ENCODE data around the gene NAP1L1. TPM values are rescaled to one million over a fixed set of nuclear protein-coding genes. Genes with fewer than 3 reads are reported as not detected.

NAP1L1 gene
- total and polyA plus RNA-seq, 11 donors: 175 to 359 (median 247) TPM

DNA sequence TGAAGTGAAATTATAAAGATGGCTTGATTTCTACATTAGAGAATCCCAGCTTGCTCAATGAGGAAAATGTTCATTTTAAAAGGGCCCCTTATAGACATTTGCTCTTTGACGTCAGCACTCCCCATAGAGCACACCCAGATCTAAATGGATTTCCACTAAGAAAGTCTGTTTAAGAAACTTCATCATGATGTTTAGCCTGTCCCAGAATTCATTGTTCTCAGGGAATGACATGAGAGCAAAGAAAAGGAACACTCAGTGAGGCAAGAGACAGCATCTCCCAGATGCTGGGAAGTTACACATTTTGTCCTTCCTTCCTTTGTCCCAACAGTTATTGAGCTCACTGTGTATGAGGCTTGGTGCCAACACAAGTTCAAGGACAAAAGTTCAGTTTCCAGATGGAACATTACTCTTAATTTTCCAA, 57.8 kb downstream of the NAP1L1 start:
- TF ChIP-seq, protein P1, sequence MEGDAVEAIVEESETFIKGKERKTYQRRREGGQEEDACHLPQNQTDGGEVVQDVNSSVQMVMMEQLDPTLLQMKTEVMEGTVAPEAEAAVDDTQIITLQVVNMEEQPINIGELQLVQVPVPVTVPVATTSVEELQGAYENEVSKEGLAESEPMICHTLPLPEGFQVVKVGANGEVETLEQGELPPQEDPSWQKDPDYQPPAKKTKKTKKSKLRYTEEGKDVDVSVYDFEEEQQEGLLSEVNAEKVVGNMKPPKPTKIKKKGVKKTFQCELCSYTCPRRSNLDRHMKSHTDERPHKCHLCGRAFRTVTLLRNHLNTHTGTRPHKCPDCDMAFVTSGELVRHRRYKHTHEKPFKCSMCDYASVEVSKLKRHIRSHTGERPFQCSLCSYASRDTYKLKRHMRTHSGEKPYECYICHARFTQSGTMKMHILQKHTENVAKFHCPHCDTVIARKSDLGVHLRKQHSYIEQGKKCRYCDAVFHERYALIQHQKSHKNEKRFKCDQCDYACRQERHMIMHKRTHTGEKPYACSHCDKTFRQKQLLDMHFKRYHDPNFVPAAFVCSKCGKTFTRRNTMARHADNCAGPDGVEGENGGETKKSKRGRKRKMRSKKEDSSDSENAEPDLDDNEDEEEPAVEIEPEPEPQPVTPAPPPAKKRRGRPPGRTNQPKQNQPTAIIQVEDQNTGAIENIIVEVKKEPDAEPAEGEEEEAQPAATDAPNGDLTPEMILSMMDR (IDR thresholded peaks at IDR 0.05): no peak
- TF ChIP-seq POLR2A (IDR thresholded peaks at IDR 0.05): no peak
- intact Hi-C loops (cut with DNase I): loop anchor here in 5 of 10 donors (5.0 to 10.0 kb wide), 6 partner anchors 49 to 184 kb away; no protein-coding TSS in a partner anchor

DNA sequence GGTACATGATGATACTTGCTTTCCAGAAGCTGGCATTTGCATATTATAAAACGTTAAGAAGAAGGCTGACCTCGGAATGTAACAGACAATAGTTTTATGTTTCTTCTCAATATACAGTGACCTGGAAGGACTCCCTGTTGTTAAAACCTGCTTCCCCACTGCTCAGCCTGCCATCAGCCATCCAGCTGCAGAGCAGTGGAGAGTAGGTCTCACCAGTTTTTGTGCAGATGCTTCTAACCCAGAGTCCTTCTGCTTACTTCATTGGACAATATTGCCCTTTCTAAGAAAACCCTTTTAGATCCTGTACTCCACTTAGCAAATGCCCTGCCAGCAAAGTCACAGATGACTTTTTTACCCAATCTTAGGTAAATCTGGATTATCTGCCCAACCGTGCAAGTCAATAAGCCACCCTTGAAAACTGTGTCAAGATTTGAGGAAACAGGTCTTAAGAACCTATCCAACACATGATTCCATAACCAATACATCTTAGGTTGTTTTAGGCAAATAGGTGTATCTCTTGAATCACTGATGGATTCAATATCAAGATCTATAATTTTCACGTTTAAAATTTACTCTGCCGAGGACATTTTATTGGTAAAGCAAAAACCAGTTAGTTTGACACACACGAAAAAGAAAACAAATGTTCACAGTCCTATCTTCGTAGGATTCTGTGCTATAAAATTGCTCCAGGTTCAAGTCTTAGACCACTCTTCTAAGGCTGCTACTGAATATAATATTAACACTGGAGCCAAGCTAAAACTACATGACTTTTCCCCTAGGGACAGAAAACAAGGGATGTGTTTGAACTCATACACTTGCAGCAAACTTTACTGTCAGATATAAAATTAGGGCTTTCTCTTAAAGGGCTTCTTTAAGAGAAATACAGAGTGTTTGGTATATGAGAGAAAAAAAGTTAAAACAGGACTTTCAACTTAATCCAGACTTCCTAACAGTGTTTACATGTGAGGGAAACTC, 58.6 kb downstream of the NAP1L1 start:
- Histone ChIP-seq H3K36me3 (peaks cover 0 to 14% (median 0%) of the 10 kb centered on the region in 9 donors), H3K4me3 (no peak overlapping the region), H3K9me3 (no peaks in the 10 kb centered on the region), H3K27ac (peak overlapping the region in 6 of 12 donors; percentile 2 to 48 (median 32)), H3K4me1 (peaks cover 0 to 36% (median 8%) of the 10 kb centered on the region in 12 donors), H3K27me3 (no peaks in the 10 kb centered on the region)
- no peak for ATAC-seq
- no peak for TF ChIP-seq POLR2A (IDR thresholded peaks at IDR 0.05)
- TF ChIP-seq, protein P1 (IDR thresholded peaks at IDR 0.05): no peak
- no peak for DNase-seq
- 74 to 81% (median 79%) methylated on average over 7 of the region's 7 CpGs for WGBS, 4 donors
- intact Hi-C loops (cut with DNase I): loop anchor here in 5 of 10 donors (5.0 to 10.0 kb wide), 6 partner anchors 49 to 184 kb away; no protein-coding TSS in a partner anchor

More for the DNA sequence above, 57.8 kb downstream of the NAP1L1 start:
- DNase-seq (no peak), ATAC-seq (no peak)
- no peak overlapping the region for H3K4me3 ChIP-seq
- WGBS, 4 donors: 56 to 69% (median 68%) methylated on average over 1 of the region's 1 CpG
- no peaks in the 10 kb centered on the region for H3K27me3 ChIP-seq
- peaks cover 0 to 31% (median 8%) of the 10 kb centered on the region in 12 donors for H3K4me1 ChIP-seq
- H3K36me3 ChIP-seq: peaks cover 0 to 14% (median 0%) of the 10 kb centered on the region in 9 donors
- no peaks in the 10 kb centered on the region for H3K9me3 ChIP-seq
- H3K27ac ChIP-seq: peak overlapping the region in 7 of 12 donors; percentile 4 to 48 (median 23)

DNA sequence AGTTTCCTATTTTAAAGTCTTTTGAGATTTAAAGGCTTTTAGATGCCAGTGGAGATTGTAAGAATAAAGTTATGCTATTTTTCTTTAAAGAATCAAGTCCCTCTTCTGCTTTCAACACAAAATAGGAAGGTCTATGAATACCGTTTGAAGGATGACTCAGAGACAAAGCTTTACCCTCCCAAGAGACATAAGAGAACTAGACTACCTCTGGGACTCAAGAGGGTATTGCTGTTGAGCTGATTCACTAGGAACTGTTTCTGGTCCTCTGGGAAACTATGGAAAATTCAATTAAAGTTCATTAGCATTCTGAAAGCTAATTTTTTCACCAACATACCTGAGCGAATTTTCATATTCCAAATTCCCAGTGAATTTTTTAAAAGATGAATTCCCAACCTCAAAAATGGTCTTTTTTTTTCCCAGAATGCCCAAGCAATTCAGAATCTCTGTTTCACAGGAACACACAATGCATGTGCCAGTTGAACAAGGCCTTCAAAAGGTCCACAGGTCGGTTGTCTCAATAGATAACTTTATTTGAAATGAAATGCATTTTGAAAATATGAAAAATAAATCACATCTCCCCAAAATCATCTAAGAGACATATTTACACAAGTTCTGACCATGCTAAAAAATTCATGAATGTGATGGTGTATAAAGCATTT, 59.4 kb downstream of the NAP1L1 start:
- intact Hi-C loops (cut with DNase I): loop anchor here in 5 of 10 donors (5.0 to 10.0 kb wide), 6 partner anchors 48 to 183 kb away; no protein-coding TSS in a partner anchor
- no peak overlapping the region for H3K4me3 ChIP-seq
- ATAC-seq (peak in 1 of 4 donors; percentile 23), DNase-seq (no peak)
- peaks cover 0 to 42% (median 8%) of the 10 kb centered on the region in 12 donors for H3K4me1 ChIP-seq
- 70 to 75% (median 74%) methylated on average over 3 of the region's 3 CpGs for whole genome bisulfite sequencing, 4 donors
- peaks cover 0 to 14% (median 0%) of the 10 kb centered on the region in 9 donors for H3K36me3 ChIP-seq
- H3K27me3 ChIP-seq: no peaks in the 10 kb centered on the region
- TF ChIP-seq, protein P1 (IDR thresholded peaks at IDR 0.05): no peak
- TF ChIP-seq POLR2A (IDR thresholded peaks at IDR 0.05): no peak
- peak overlapping the region in 1 of 12 donors; percentile 23 for H3K27ac ChIP-seq
- H3K9me3 ChIP-seq: no peaks in the 10 kb centered on the region

Data from heart left ventricle (tissue), 16 donors.